Brain microvascular endothelial cell (primary cell): ENCODE measurements around the gene HIC1.

Experiments
- DNase-seq: peaks from one replicate; pipeline ENCODE4 v3.0.0-alpha.2; 2020
- H3K27ac ChIP-seq: fragments of 250-450 bp; sonication (Bioruptor Pico); 2 replicates; pipeline ENCODE4 v1.5.1; 2020; ENCODE audit warnings: mild to moderate bottlenecking, moderate library complexity
- H3K27me3 ChIP-seq: fragments of 250-450 bp; sonication (Bioruptor Pico); replicated peaks from 2 replicates; pipeline ENCODE4 v1.5.1; 2020; ENCODE audit warnings: mild to moderate bottlenecking
- H3K36me3 ChIP-seq: fragments of 250-450 bp; sonication (Bioruptor Pico); replicated peaks from 2 replicates; pipeline ENCODE4 v1.5.1; 2020; ENCODE audit warnings: mild to moderate bottlenecking
- H3K4me3 ChIP-seq: 2 replicates; pipeline ENCODE4 v1.5.1; 2011; ENCODE audit warnings: low read depth, mild to moderate bottlenecking, control low read depth, low read length, moderate library complexity
- in situ Hi-C: cut with HindIII; loops from 2 replicates; pipeline ENCODE4 v1.10.0; 2017; ENCODE audit warnings: low sequenced_read_pairs, low pct_ligation_motif_present
- TF ChIP-seq, protein P1 (sequence below): IDR thresholded peaks from 2 replicates; pipeline ENCODE4 v1.5.1; 2011; ENCODE audit warnings: low read depth, mild to moderate bottlenecking, moderate library complexity, low read length, control low read depth, inconsistent platforms; ENCODE audit errors: missing control alignments

HIC1 gene

DNA sequence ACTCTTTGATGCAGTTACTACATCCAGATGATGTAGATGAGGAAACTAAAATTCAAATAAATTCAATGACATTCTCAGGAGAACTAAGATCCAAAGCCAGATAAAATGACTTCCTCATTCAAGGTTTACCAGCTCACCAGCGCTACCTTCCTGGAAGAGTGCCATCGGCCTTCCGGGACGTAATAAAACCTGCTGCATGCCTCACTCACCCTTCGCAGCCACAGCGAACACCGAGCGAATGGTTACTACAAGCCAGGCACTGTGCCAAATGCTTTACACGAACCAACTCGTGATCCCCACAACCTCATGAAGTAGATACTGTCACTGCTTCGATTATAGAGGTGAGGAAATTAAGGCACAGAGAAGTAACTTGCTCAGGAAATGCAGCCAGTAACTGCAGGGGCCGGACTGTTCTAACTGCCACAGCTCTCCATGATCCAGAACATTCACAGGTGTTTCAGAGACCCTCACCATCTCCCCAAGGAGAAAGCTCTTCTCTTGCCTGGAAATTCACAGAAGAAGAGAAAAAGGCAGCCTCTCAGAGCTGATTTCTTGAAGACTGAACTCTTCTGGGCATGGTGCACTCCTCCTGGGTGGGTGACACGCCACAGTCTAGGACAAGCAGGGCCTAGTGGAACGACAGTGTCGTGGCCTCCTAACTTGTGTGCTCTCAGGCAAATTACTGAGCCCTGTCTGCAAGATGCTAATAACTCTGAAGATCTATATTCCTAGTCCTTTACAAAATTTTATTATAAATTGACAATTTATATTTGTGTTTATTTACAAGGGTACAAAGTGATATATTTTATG, 46.8 kb downstream of the HIC1 start:
- DNase-seq, result no peak
- no peaks in the 10 kb centered on the region for H3K36me3 ChIP-seq
- TF ChIP-seq, protein P1, sequence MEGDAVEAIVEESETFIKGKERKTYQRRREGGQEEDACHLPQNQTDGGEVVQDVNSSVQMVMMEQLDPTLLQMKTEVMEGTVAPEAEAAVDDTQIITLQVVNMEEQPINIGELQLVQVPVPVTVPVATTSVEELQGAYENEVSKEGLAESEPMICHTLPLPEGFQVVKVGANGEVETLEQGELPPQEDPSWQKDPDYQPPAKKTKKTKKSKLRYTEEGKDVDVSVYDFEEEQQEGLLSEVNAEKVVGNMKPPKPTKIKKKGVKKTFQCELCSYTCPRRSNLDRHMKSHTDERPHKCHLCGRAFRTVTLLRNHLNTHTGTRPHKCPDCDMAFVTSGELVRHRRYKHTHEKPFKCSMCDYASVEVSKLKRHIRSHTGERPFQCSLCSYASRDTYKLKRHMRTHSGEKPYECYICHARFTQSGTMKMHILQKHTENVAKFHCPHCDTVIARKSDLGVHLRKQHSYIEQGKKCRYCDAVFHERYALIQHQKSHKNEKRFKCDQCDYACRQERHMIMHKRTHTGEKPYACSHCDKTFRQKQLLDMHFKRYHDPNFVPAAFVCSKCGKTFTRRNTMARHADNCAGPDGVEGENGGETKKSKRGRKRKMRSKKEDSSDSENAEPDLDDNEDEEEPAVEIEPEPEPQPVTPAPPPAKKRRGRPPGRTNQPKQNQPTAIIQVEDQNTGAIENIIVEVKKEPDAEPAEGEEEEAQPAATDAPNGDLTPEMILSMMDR, result no peak
- H3K27me3 ChIP-seq, result no peaks in the 10 kb centered on the region
- H3K27ac ChIP-seq, result no peak overlapping the region
- in situ Hi-C loops, result no loop called here
- H3K4me3 ChIP-seq, result no peak overlapping the region

DNA sequence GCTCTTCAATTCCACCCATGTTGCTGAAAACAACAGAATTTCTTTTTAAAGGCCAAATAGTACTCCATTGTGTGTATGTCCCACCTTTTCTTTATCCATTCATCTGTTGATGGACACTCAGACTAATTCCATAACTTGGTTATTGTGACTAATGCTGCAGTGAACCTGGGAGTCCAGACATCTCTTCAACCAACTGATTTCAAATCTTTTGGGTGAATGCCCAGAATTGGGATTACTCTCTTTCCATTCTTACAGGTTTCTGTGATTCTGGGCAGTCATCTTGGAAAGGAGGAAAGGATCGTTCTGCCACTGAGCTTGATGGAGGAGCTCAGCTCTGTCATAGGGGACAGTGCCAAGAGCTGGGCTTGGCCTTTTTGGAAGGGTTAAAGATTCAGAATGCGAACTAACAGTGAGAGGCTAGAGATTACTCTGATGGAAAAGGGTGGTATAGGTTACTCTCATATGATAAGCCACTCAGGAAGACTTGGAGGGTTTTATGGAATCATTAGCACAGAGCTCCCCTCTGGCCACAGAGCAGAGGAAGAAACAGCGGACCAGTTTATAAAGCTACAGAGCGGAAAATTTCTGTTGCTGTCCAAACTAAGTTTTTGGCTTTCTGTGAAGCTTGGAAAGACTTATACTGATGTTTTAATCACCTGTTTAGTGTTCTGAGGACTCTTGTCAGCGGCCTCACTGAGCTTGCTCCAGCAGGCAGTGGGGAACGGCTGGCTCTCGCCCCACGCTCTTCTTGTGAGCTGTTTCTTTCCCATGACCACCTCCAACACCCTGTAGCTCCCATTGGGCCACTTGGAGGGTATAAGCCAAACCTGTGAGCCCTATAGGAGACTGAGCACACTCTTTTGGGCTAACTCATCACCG, 48.3 kb downstream of the HIC1 start:
- H3K36me3 ChIP-seq, result no peaks in the 10 kb centered on the region
- H3K27ac ChIP-seq, result no peak overlapping the region
- H3K27me3 ChIP-seq, result no peaks in the 10 kb centered on the region
- H3K4me3 ChIP-seq, result no peak overlapping the region
- TF ChIP-seq, protein P1, result no peak
- in situ Hi-C loops, result no loop called here
- peak; percentile 74 for DNase-seq

DNA sequence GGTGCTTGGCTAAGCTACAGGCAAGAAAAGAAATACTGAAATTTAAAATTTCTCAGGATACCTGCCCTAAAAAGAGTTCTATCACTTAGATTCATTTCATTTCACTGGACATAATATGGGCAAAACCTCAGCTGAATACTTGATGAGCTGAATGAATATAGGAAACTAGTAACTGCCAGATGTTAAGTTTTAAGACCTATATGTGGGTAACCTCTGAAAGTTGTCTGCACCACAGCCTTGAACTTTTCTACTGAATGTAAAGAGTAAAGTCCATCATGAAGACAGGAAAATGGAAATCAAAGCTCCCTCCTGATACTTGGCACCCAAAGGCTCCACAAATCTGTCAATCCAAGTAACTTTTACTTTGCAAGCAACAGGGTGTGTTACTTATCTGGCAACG, 50.8 kb downstream of the HIC1 start:
- Histone ChIP-seq H3K27me3 (no peaks in the 10 kb centered on the region), H3K36me3 (no peaks in the 10 kb centered on the region), H3K4me3 (no peak overlapping the region), H3K27ac (no peak overlapping the region)
- in situ Hi-C loops, result no loop called here
- TF ChIP-seq, protein P1, result no peak
- DNase-seq, result no peak

DNA sequence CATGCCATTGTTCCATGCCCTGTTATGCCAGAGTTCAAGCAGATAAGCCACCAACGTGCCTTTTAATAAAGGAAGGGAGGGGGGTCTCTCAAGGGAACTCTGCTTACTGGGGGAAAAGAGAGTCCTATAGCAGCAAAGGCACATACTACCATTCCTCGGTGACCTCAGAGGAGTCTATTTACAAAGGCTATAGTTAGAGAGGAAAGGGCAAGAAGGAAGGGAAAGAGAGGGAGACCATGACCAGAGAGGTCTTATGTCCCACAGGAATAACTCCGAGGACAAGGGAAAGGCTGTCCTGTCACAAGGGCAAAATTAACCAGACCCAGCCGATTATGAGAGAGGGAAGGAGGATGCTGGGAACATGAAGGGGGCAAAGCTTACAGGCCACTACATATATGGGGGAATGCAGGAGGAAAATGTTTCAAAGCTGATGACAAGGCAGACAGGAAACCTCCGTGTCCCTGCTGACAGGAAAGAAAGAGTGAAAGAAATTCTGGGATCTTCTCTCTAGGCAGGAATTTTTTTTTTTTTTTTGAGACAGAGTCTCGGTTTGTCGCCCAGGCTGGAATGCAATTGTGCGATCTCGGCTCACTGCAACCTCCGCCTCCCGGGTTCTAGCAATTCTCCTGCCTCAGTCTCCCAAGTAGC, 51.5 kb downstream of the HIC1 start:
- H3K4me3 ChIP-seq, result no peak overlapping the region
- no peak for DNase-seq
- H3K27ac ChIP-seq, result no peak overlapping the region
- TF ChIP-seq, protein P1, result no peak
- H3K36me3 ChIP-seq, result no peaks in the 10 kb centered on the region
- no peaks in the 10 kb centered on the region for H3K27me3 ChIP-seq
- in situ Hi-C loops, result no loop called here

DNA sequence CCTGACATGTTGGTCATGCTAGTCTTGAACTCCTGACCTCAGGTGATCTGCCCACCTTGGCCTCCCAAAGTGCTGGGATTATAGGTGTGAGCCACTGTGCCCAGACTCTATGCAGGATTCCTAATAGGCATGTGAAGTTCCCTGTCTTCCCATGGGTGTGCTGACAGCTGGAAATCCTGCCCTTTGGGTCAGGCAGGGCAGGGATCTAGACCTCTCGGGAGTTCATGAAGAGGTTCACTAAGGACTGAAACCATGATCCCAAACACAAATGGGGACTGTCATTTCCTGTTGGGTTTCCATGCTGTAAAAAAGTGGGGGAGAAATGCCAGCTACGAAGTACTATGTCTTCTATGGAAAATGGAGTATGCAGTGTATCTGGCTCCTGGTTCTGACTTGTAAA, 52.1 kb downstream of the HIC1 start:
- TF ChIP-seq, protein P1, result no peak
- in situ Hi-C loops, result no loop called here
- H3K36me3 ChIP-seq, result no peaks in the 10 kb centered on the region
- no peaks in the 10 kb centered on the region for H3K27me3 ChIP-seq
- no peak overlapping the region for H3K27ac ChIP-seq
- no peak overlapping the region for H3K4me3 ChIP-seq
- DNase-seq, result no peak
